Endothelial cell of umbilical vein (primary cell): Measurements from ENCODE around the gene TLN1. TPM values are rescaled to one million over a fixed set of nuclear protein-coding genes. Genes with fewer than 3 reads are reported as not detected.

Source experiments
- BruUV-seq: library from RNA; stranded (reverse); fragments of 400-500 nt; replicated peaks from 2 replicates; lab custom pipeline; 2021; lab: Mats Ljungman, UMichigan
- CTCF ChIA-PET: fragments of 300-600, 350-600 bp; sonication (Branson Sonifier 250); formaldehyde crosslinking; loops from one replicate; lab custom pipeline; 2021; ENCODE audit warnings: antibody characterized with exemption, inconsistent platforms; lab: Charles Lee
- POLR2A ChIA-PET: fragments of 300-600, 350-600 bp; sonication (Branson Sonifier 250); formaldehyde crosslinking; loops from one replicate; lab custom pipeline; 2021; ENCODE audit warnings: antibody characterized with exemption, inconsistent platforms; lab: Charles Lee
- DNase-seq: peaks from one replicate; pipeline ENCODE4 v3.0.0-alpha.2; 2011; ENCODE audit warnings: low read depth, low spot score
- FAIRE-seq: peaks from 2 replicates; lab custom pipeline; 2011; peaks lifted over from hg19 to GRCh38; lab: Jason Lieb, UNC
- H2AFZ ChIP-seq: 2 replicates; pipeline ENCODE4 v1.6.0; 2012; ENCODE audit warnings: low read depth, low read length, control low read depth, inconsistent platforms
- H3K27ac ChIP-seq: 2 replicates; pipeline ENCODE4 v1.5.1; 2011; ENCODE audit warnings: low read depth, mild to moderate bottlenecking, control low read depth, low read length, moderate library complexity; ENCODE audit not compliant: insufficient read depth
- H3K27me3 ChIP-seq, 2 experiments: 2 replicates each; pipeline versions ENCODE4 v1.6.0 to v1.6.1; 2011; ENCODE audit warnings: low read length in 2 of 2, mixed read lengths in 1 of 2; ENCODE audit not compliant: control insufficient read depth in 2 of 2, insufficient read depth in 2 of 2
- H3K36me3 ChIP-seq, 2 experiments: 2 replicates in 1 of 2; 3 replicates in 1 of 2; pipeline ENCODE4 v1.5.1; 2011; ENCODE audit warnings: low read length in 2 of 2, mild to moderate bottlenecking in 1 of 2, moderate library complexity in 1 of 2; ENCODE audit not compliant: control insufficient read depth in 2 of 2, insufficient read depth in 2 of 2; ENCODE audit errors: extremely low read depth in 1 of 2
- H3K4me1 ChIP-seq: 3 replicates; pipeline ENCODE4 v1.5.1; 2011; ENCODE audit warnings: mild to moderate bottlenecking, low read length; ENCODE audit not compliant: control insufficient read depth, insufficient read depth; ENCODE audit errors: extremely low read depth
- H3K4me2 ChIP-seq: 2 replicates; pipeline ENCODE4 v1.6.1; 2011; ENCODE audit warnings: low read length, control low read depth, mixed read lengths; ENCODE audit not compliant: insufficient read depth
- H3K4me3 ChIP-seq, 3 experiments: fragments of 200-600 bp in 1 of 3; sonication (generic), shearing (Covaris generic) in 1 of 3; replicated peaks in 1 of 3; 2 replicates each; pipeline ENCODE4 v1.5.1; 2011 to 2016; ENCODE audit warnings: control low read depth in 3 of 3, low read length in 3 of 3, mild to moderate bottlenecking in 2 of 3, inconsistent platforms in 1 of 3, low read depth in 1 of 3, moderate library complexity in 1 of 3; ENCODE audit not compliant: insufficient read depth in 1 of 3
- H3K79me2 ChIP-seq: 2 replicates; pipeline ENCODE4 v1.6.0; 2012; ENCODE audit warnings: low read length, inconsistent platforms; ENCODE audit not compliant: control insufficient read depth, insufficient read depth
- H3K9ac ChIP-seq: replicated peaks from 2 replicates; pipeline ENCODE3; 2011; ENCODE audit warnings: low read length, control low read depth; ENCODE audit not compliant: insufficient read depth; ENCODE audit errors: extremely low read depth
- H3K9me1 ChIP-seq: replicated peaks from 3 replicates; pipeline ENCODE4 v1.6.0; 2011; ENCODE audit warnings: mild to moderate bottlenecking, low read length; ENCODE audit not compliant: control insufficient read depth, insufficient read depth; ENCODE audit errors: extremely low read depth
- H3K9me3 ChIP-seq: replicated peaks from 2 replicates; pipeline ENCODE4 v1.5.1; 2012; ENCODE audit warnings: low read length, inconsistent platforms; ENCODE audit not compliant: control insufficient read depth, insufficient read depth
- H4K20me1 ChIP-seq: replicated peaks from 2 replicates; pipeline ENCODE3; 2011; ENCODE audit warnings: mild to moderate bottlenecking, low read length; ENCODE audit not compliant: control insufficient read depth, insufficient read depth; ENCODE audit errors: extremely low read depth
- CTCF ChIP-seq, 2 donors: IDR thresholded peaks; 1 replicate in 1 of 2; 2 replicates in 1 of 2; pipeline ENCODE4 v1.5.1; 2011; ENCODE audit warnings: low read length in 2 of 2, mild to moderate bottlenecking in 2 of 2, moderate library complexity in 2 of 2, control low read depth in 1 of 2, inconsistent platforms in 1 of 2, low read depth in 1 of 2; ENCODE audit not compliant: insufficient read depth in 1 of 2; ENCODE audit errors: extremely low read depth in 1 of 2
- EZH2 ChIP-seq: IDR thresholded peaks from 2 replicates; pipeline ENCODE4 v1.6.1; 2012; ENCODE audit warnings: borderline replicate concordance, low read depth, mild to moderate bottlenecking, moderate library complexity, low read length, inconsistent platforms; ENCODE audit not compliant: severe bottlenecking
- FOS ChIP-seq: IDR thresholded peaks from 2 replicates; pipeline ENCODE4 v1.6.1; 2011; ENCODE audit warnings: mild to moderate bottlenecking, low read length, moderate library complexity, borderline replicate concordance; ENCODE audit not compliant: insufficient read depth
- GATA2 ChIP-seq: IDR thresholded peaks from 2 replicates; pipeline ENCODE4 v1.7.0; 2011; ENCODE audit warnings: low read depth, mild to moderate bottlenecking, moderate library complexity, mixed read lengths, low read length; ENCODE audit not compliant: insufficient read length, insufficient read depth
- JUN ChIP-seq: IDR thresholded peaks from 2 replicates; pipeline ENCODE4 v1.6.1; 2011; ENCODE audit warnings: borderline replicate concordance, low read depth; ENCODE audit not compliant: insufficient read length, insufficient read depth
- MAX ChIP-seq: IDR thresholded peaks from 2 replicates; pipeline ENCODE4 v1.6.1; 2011; ENCODE audit not compliant: insufficient read depth, insufficient read length
- MYC ChIP-seq: IDR thresholded peaks from one replicate; pipeline ENCODE4 v1.6.1; 2011; ENCODE audit warnings: mild to moderate bottlenecking, low read depth, low read length
- POLR2AphosphoS5 ChIP-seq: IDR thresholded peaks from 2 replicates; pipeline ENCODE4 v1.6.1; 2012; ENCODE audit warnings: low read depth, mild to moderate bottlenecking, control low read depth, low read length, moderate library complexity; ENCODE audit not compliant: insufficient read depth
- dilution Hi-C: fragments of 300-500 bp; cut with MboI; formaldehyde crosslinking; loops from one replicate; pipeline ENCODE4 v1.15.0; 2019; ENCODE audit warnings: low sequenced_read_pairs; ENCODE audit not compliant: extremely low pct_ligation_motif_present
- intact Hi-C: fragments of 100-400 bp; cut with micrococcal nuclease; formaldehyde crosslinking; loops from one replicate; pipeline ENCODE4 v1.10.0; 2022
- polyA plus RNA-seq, 4 experiments: library from polyadenylated mRNA; depleted of rRNA in 3 of 4; stranded (reverse) in 3 of 4; unstranded in 1 of 4; fragments of >200 nt; gene quantifications; 2 replicates each; pipeline versions ENCODE4 v1.2.1 to v1.2.3, GENCODE V29; 2011 to 2012; ENCODE audit warnings: missing spikeins in 1 of 4
- total RNA-seq: library from RNA; stranded (reverse); gene quantifications from 2 replicates; pipeline ENCODE4 v1.2.3, GENCODE V29; 2021

Gene TLN1
- total and polyA plus RNA-seq, 2 donors (not counting 3 experiments of a cell fraction or from before 2014, with no cell fraction given), result 120 to 450 TPM

- intact Hi-C loops (no loop called here), dilution Hi-C loops (no loop called here)
- Histone ChIP-seq H3K4me3 (no peak overlapping the region), H3K36me3 (peaks cover 55 to 74% of the 10 kb centered on the region in 2 experiments), H3K9me3 (no peaks in the 10 kb centered on the region), H3K4me2 (no peak overlapping the region), H3K27ac (no peak overlapping the region), H3K79me2 (peaks cover 58% of the 10 kb centered on the region), H3K27me3 (no peaks in the 10 kb centered on the region), H3K9me1 (no peaks in the 10 kb centered on the region), H3K9ac (no peak overlapping the region), H3K4me1 (peaks cover 10% of the 10 kb centered on the region), H4K20me1 (no peaks in the 10 kb centered on the region), H2AFZ (no peak overlapping the region)
- TF ChIP-seq GATA2, result no peak
- TF ChIP-seq JUN, result no peak
- no peak for TF ChIP-seq CTCF (IDR thresholded peaks at IDR 0.05; ENCODE audit: extremely low read depth in 1 of 2, insufficient read depth in 1 of 2, low read depth in 1 of 2, low read length in 2 of 2)
- no peak for TF ChIP-seq MYC
- POLR2A ChIA-PET, result no interaction called here
- no TSS peak for BruUV-seq
- FAIRE-seq (no peak), DNase-seq (no peak)
- CTCF ChIA-PET, result interaction anchor here (1.2 to 1.4 kb wide), 3 partner anchors 8 to 50 kb away, joined by 3 to 4 read pairs (median 4); partner anchors contain the start of gene CREB3
Observed at GRCh38 chr9:35740243-35740642, 8.2 kb upstream of the TLN1 start.

GRCh38 chr9:35738924-35739323 is 6.9 kb upstream of the TLN1 start:
- dilution Hi-C loops, result no loop called here

More at GRCh38 chr9:35738924-35739323, 6.9 kb upstream of the TLN1 start:
- Histone ChIP-seq H3K79me2 (peaks cover 53% of the 10 kb centered on the region), H3K36me3 (peaks cover 51 to 72% of the 10 kb centered on the region in 2 experiments), H3K27ac (no peak overlapping the region), H3K9ac (no peak overlapping the region), H3K4me3 (no peak overlapping the region), H4K20me1 (no peaks in the 10 kb centered on the region), H3K4me1 (peaks cover 5% of the 10 kb centered on the region), H3K9me3 (no peaks in the 10 kb centered on the region), H3K27me3 (no peaks in the 10 kb centered on the region), H3K4me2 (no peak overlapping the region), H2AFZ (no peak overlapping the region), H3K9me1 (no peaks in the 10 kb centered on the region)
- no TSS peak for BruUV-seq
- no peak for FAIRE-seq
- ChIA-PET CTCF (interaction anchor here (0.9 to 5.3 kb wide), 7 partner anchors 8 to 143 kb away, joined by 3 to 86 read pairs (median 4); partner anchors contain the start of genes GBA2 and RGP1), POLR2A (no interaction called here)
- TF ChIP-seq FOS, result no peak
- no peak for TF ChIP-seq MYC
- no peak for TF ChIP-seq GATA2
- TF ChIP-seq POLR2AphosphoS5, result no peak
- no peak for TF ChIP-seq JUN
- no peak for TF ChIP-seq MAX
- no peak for TF ChIP-seq EZH2
- intact Hi-C loops, result no loop called here
- DNase-seq, result no peak
